Esophagus squamous epithelium (tissue), 5 donors: ENCODE results near the gene WEE1. TPM values are rescaled to one million over a fixed set of nuclear protein-coding genes. Genes with fewer than 3 reads are reported as not detected.
A peak's percentile ranks its signal among the peaks of the same experiment; 100 is the strongest.

Source experiments
- DNase-seq: peaks from one replicate; lab custom pipeline; 2025; lab: John Stamatoyannopoulos, UW
- H3K27ac ChIP-seq, 4 donors: fragments of 200-600 bp; sonication (generic); one replicate each; pipeline ENCODE4 v1.5.1; 2016 to 2019; ENCODE audit warnings: mild to moderate bottlenecking in 1 of 4
- H3K27me3 ChIP-seq, 4 donors: fragments of 200-600 bp; sonication (generic); 1 replicate in 3 of 4; 2 replicates in 1 of 4; pipeline versions ENCODE4 v1.5.1 to v1.6.0; 2017 to 2021; ENCODE audit warnings: antibody characterized with exemption in 1 of 4
- H3K36me3 ChIP-seq, 3 donors: fragments of 200-600 bp; sonication (generic); one replicate each; pipeline ENCODE4 v1.5.1; 2016 to 2019
- H3K4me1 ChIP-seq, 3 donors: fragments of 200-600 bp; sonication (generic); one replicate each; pipeline ENCODE4 v1.5.1; 2017 to 2019
- H3K4me3 ChIP-seq, 4 donors: fragments of 200-600 bp; sonication (generic); 1 replicate in 3 of 4; 2 replicates in 1 of 4; pipeline ENCODE4 v1.5.1; 2016 to 2019; ENCODE audit warnings: mild to moderate bottlenecking in 2 of 4, moderate library complexity in 1 of 4
- H3K9me3 ChIP-seq, 3 donors: fragments of 200-600 bp; sonication (generic); one replicate each; pipeline ENCODE4 v1.5.1; 2016 to 2019
- POLR2A ChIP-seq, 4 donors: fragments of 450-650 bp; IDR thresholded peaks; one replicate each; pipeline ENCODE4 v1.6.1; 2017; ENCODE audit warnings: antibody characterized with exemption in 4 of 4, mild to moderate bottlenecking in 4 of 4, moderate library complexity in 3 of 4
- WGBS, 2 donors: methylation state at CpG; one replicate each; pipeline ENCODE4 v1.1.5; 2018; 5-methylcytosine and 5-hydroxymethylcytosine counted together
- intact Hi-C: fragments of 100-400 bp; cut with DNase I; formaldehyde crosslinking; loops from one replicate; pipeline ENCODE4 v1.15.0; 2022
- total RNA-seq, 4 donors: library from RNA; depleted of rRNA; stranded (reverse); fragments of >200 nt; gene quantifications; one replicate each; pipeline ENCODE4 v1.1.0, GENCODE V29; 2016
- TF ChIP-seq, protein P1 (sequence below), 6 experiments: fragments of 450-650 bp in 4 of 6; fragments of 200-600 bp in 2 of 6; sonication (generic) in 2 of 6; IDR thresholded peaks; one replicate each; pipeline ENCODE4 v1.5.1; 2016 to 2019; ENCODE audit warnings: antibody characterized with exemption in 6 of 6, mild to moderate bottlenecking in 4 of 6, moderate library complexity in 4 of 6
- donor health status: DM: yes; HTN: yes; CAD: no.

WEE1 gene
- total RNA-seq, 4 donors from 2014 or later, result 20.1 to 38.7 (median 36.5) TPM

DNA sequence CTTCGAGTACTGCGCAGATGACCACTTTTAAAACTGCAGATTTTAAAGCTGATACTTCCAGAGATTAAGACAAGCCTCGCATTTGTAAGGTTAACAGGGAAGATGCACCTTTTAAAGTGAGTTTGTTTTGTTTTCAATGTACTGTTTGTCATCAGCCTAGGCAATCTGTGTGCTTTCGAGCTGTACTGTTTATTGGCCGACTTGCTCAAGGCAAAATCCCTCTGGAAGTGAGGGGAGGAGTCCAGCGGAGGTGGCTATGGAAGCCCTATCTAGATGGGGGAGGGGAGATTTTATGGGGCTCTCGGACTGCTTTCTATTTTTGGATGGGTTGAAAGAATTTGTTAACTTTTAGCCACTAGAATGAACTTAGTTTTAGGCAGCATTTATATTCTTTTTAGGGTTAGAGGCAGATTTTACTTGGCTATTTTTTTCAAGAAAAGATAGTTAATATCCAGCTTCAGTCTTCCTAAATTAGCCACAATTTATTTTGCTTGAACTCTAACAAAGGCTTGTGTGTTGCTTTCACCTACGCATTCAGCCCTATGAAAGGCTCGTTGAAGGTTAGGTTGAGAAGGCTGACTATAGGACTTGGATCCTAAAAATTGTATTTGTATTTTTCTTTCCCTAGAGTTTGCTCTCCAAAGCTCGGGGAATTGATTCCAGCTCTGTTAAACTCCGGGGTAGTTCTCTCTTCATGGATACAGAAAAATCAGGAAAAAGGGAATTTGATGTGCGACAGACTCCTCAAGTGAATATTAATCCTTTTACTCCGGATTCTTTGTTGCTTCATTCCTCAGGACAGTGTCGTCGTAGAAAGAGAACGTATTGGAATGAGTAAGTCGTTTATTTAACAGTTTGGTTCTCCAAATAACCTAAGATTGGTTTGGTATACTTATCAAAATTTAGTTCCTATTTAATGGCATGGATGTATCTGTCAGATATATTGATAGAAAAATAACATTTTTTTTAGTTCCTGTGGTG is 2.1 kb downstream of the WEE1 start:
- Histone ChIP-seq H3K27me3 (no peaks in the 10 kb centered on the region), H3K27ac (peak overlapping the region; percentile 92 to 99 (median 98)), H3K9me3 (no peaks in the 10 kb centered on the region), H3K36me3 (peaks cover 0 to 26% (median 8%) of the 10 kb centered on the region in 3 donors), H3K4me3 (peak overlapping the region; percentile 69 to 94 (median 72)), H3K4me1 (peaks cover 8 to 63% (median 9%) of the 10 kb centered on the region in 3 donors)
- intact Hi-C loops, result no loop called here
- WGBS, 2 donors, result 1 to 5% methylated on average over 17 of the region's 17 CpGs
- no peak for DNase-seq
- TF ChIP-seq, protein P1, sequence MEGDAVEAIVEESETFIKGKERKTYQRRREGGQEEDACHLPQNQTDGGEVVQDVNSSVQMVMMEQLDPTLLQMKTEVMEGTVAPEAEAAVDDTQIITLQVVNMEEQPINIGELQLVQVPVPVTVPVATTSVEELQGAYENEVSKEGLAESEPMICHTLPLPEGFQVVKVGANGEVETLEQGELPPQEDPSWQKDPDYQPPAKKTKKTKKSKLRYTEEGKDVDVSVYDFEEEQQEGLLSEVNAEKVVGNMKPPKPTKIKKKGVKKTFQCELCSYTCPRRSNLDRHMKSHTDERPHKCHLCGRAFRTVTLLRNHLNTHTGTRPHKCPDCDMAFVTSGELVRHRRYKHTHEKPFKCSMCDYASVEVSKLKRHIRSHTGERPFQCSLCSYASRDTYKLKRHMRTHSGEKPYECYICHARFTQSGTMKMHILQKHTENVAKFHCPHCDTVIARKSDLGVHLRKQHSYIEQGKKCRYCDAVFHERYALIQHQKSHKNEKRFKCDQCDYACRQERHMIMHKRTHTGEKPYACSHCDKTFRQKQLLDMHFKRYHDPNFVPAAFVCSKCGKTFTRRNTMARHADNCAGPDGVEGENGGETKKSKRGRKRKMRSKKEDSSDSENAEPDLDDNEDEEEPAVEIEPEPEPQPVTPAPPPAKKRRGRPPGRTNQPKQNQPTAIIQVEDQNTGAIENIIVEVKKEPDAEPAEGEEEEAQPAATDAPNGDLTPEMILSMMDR (IDR thresholded peaks at IDR 0.05), result no peak
- TF ChIP-seq POLR2A (IDR thresholded peaks at IDR 0.05), result peak in 2 of 4 donors; percentile 42 to 61

GRCh38 chr11:9576701-9577381 is 3.4 kb downstream of the WEE1 start:
- Histone ChIP-seq H3K27me3 (no peaks in the 10 kb centered on the region), H3K27ac (peak overlapping the region; percentile 71 to 99 (median 98)), H3K4me3 (peak overlapping the region; percentile 69 to 94 (median 72)), H3K4me1 (peaks cover 6 to 52% (median 9%) of the 10 kb centered on the region in 3 donors), H3K36me3 (peaks cover 0 to 39% (median 8%) of the 10 kb centered on the region in 3 donors), H3K9me3 (no peaks in the 10 kb centered on the region)
- 22 to 27% methylated on average over 4 of the region's 4 CpGs for WGBS, 2 donors
- intact Hi-C loops, result no loop called here
- no peak for DNase-seq
- TF ChIP-seq, protein P1 (IDR thresholded peaks at IDR 0.05), result no peak
- no peak for TF ChIP-seq POLR2A (IDR thresholded peaks at IDR 0.05)

GRCh38 chr11:9577556-9577955 is 4.1 kb downstream of the WEE1 start:
- intact Hi-C loops, result no loop called here
- Histone ChIP-seq H3K36me3 (peaks cover 0 to 46% (median 8%) of the 10 kb centered on the region in 3 donors), H3K4me1 (peaks cover 0 to 44% (median 5%) of the 10 kb centered on the region in 3 donors), H3K27me3 (no peaks in the 10 kb centered on the region), H3K9me3 (no peaks in the 10 kb centered on the region), H3K27ac (peak overlapping the region; percentile 71 to 99 (median 98)), H3K4me3 (peak overlapping the region in 3 of 4 donors; percentile 69 to 94 (median 71))
- no peak for DNase-seq
- 25 to 37% methylated on average over 7 of the region's 7 CpGs for WGBS, 2 donors
- TF ChIP-seq POLR2A (IDR thresholded peaks at IDR 0.05), result no peak
- TF ChIP-seq, protein P1 (IDR thresholded peaks at IDR 0.05), result no peak

DNA sequence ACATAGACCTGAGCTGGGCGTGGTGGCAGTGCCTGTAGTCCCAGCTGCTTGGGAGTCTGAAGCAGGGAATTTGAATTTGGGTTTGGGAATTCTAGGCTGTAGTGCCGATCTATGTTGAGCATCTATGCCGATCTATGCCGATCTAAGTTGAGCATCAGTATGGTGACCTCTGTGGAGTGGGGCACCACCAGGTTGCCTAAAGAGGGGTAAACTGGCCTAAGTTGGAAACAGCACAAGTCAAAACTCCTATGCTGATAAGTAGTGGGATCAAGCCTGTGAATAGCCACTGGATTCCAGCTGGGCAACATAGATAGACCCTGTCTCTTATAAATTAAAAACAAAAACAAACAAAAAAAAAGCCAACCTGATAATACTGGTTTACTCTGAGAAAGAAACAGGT is 7.4 kb downstream of the WEE1 start:
- H3K9me3 ChIP-seq, result no peaks in the 10 kb centered on the region
- WGBS, 2 donors, result 94% methylated on average over 4 of the region's 4 CpGs
- peaks cover 0 to 37% (median 5%) of the 10 kb centered on the region in 3 donors for H3K4me1 ChIP-seq
- H3K27ac ChIP-seq, result no peak overlapping the region
- no peak for DNase-seq
- intact Hi-C loops, result no loop called here
- TF ChIP-seq POLR2A (IDR thresholded peaks at IDR 0.05), result no peak
- TF ChIP-seq, protein P1 (IDR thresholded peaks at IDR 0.05), result no peak
- H3K27me3 ChIP-seq, result no peaks in the 10 kb centered on the region
- no peak overlapping the region for H3K4me3 ChIP-seq
- H3K36me3 ChIP-seq, result peaks cover 7 to 79% (median 8%) of the 10 kb centered on the region in 3 donors
